ENCODE measurements around the gene TADA3. TPM values are rescaled to one million over a fixed set of nuclear protein-coding genes. Genes with fewer than 3 reads are reported as not detected.
A peak's percentile ranks its signal among the peaks of the same experiment; 100 is the strongest.

Gene TADA3
- total RNA-seq, 2 experiments from 2014 or later: 89.8 to 90.6 TPM

- DNase-seq (no peak), ATAC-seq (no peak)
- H3K36me3 Mint-ChIP-seq: peaks cover 56% of the 10 kb centered on the region
- peak overlapping the region; percentile 60 for H3K27ac Mint-ChIP-seq
- peaks cover 42% of the 10 kb centered on the region for H3K4me1 Mint-ChIP-seq
- CTCF ChIA-PET: no interaction called here
- H3K27me3 Mint-ChIP-seq: no peaks in the 10 kb centered on the region
- no peak overlapping the region for H3K4me3 Mint-ChIP-seq
- H3K9me3 Mint-ChIP-seq (ENCODE audit: low read depth): no peaks in the 10 kb centered on the region
Measured at GRCh38 chr3:9786825-9787669, 5.2 kb downstream of the TADA3 start.

- Mint-ChIP-seq H3K9me3 (ENCODE audit: low read depth) (no peaks in the 10 kb centered on the region), H3K4me3 (no peak overlapping the region), H3K36me3 (peaks cover 60% of the 10 kb centered on the region), H3K27ac (no peak overlapping the region), H3K4me1 (peaks cover 41% of the 10 kb centered on the region), H3K27me3 (no peaks in the 10 kb centered on the region)
- DNase-seq: no peak
- no peak for ATAC-seq
- CTCF ChIA-PET: no interaction called here
Measured at GRCh38 chr3:9786209-9786739, 6.0 kb downstream of the TADA3 start.

GRCh38 chr3:9785602-9786001, 6.7 kb downstream of the TADA3 start:
- no peak for DNase-seq
- Mint-ChIP-seq H3K9me3 (ENCODE audit: low read depth) (no peaks in the 10 kb centered on the region), H3K4me3 (no peak overlapping the region), H3K4me1 (peaks cover 41% of the 10 kb centered on the region), H3K36me3 (peaks cover 57% of the 10 kb centered on the region), H3K27me3 (no peaks in the 10 kb centered on the region), H3K27ac (peak overlapping the region; percentile 30)
- CTCF ChIA-PET: no interaction called here
- ATAC-seq: no peak

- no peaks in the 10 kb centered on the region for H3K27me3 Mint-ChIP-seq
- H3K4me3 Mint-ChIP-seq: no peak overlapping the region
- ATAC-seq (no peak), DNase-seq (no peak)
- CTCF ChIA-PET: no interaction called here
- H3K27ac Mint-ChIP-seq: no peak overlapping the region
- H3K36me3 Mint-ChIP-seq: peaks cover 57% of the 10 kb centered on the region
- H3K9me3 Mint-ChIP-seq (ENCODE audit: low read depth): no peaks in the 10 kb centered on the region
- H3K4me1 Mint-ChIP-seq: peaks cover 41% of the 10 kb centered on the region
Measured at GRCh38 chr3:9784965-9785364, 7.3 kb downstream of the TADA3 start.

GRCh38 chr3:9783954-9784353, 8.3 kb downstream of the TADA3 start:
- ATAC-seq: no peak
- CTCF ChIA-PET: interaction anchor here (0.9 kb wide), 1 partner anchor 15 kb away, joined by 3 read pairs; no protein-coding TSS in a partner anchor
- H3K36me3 Mint-ChIP-seq: peaks cover 50% of the 10 kb centered on the region

GRCh38 chr3:9782770-9783169, 9.5 kb downstream of the TADA3 start:
- H3K4me3 Mint-ChIP-seq: no peak overlapping the region
- H3K4me1 Mint-ChIP-seq: peaks cover 61% of the 10 kb centered on the region
- no peak for ATAC-seq
- H3K36me3 Mint-ChIP-seq: peaks cover 48% of the 10 kb centered on the region
- peak overlapping the region; percentile 66 for H3K27ac Mint-ChIP-seq
- H3K9me3 Mint-ChIP-seq (ENCODE audit: low read depth): no peaks in the 10 kb centered on the region
- CTCF ChIA-PET: interaction anchor here (1.1 to 1.9 kb wide), 4 partner anchors 8 to 150 kb away, joined by 3 to 10 read pairs (median 6); partner anchors contain the start of genes ARPC4 and TADA3
- no peak for DNase-seq
- no peaks in the 10 kb centered on the region for H3K27me3 Mint-ChIP-seq

More at GRCh38 chr3:9783954-9784353, 8.3 kb downstream of the TADA3 start:
- Mint-ChIP-seq H3K27ac (no peak overlapping the region), H3K4me1 (peaks cover 50% of the 10 kb centered on the region), H3K9me3 (ENCODE audit: low read depth) (no peaks in the 10 kb centered on the region), H3K27me3 (no peaks in the 10 kb centered on the region), H3K4me3 (no peak overlapping the region)
- no peak for DNase-seq

GRCh38 chr3:9781978-9782603, 10.2 kb downstream of the TADA3 start:
- ATAC-seq (no peak), DNase-seq (no peak)
- H3K9me3 Mint-ChIP-seq (ENCODE audit: low read depth): no peaks in the 10 kb centered on the region
- no peaks in the 10 kb centered on the region for H3K27me3 Mint-ChIP-seq
- H3K36me3 Mint-ChIP-seq: peaks cover 43% of the 10 kb centered on the region
- peaks cover 61% of the 10 kb centered on the region for H3K4me1 Mint-ChIP-seq
- no peak overlapping the region for H3K4me3 Mint-ChIP-seq
- CTCF ChIA-PET: interaction anchor here (1.1 to 1.9 kb wide), 4 partner anchors 9 to 151 kb away, joined by 3 to 10 read pairs (median 6); partner anchors contain the start of genes ARPC4 and TADA3
- H3K27ac Mint-ChIP-seq: peak overlapping the region; percentile 66

GRCh38 chr3:9781551-9781950, 10.7 kb downstream of the TADA3 start:
- no peaks in the 10 kb centered on the region for H3K9me3 Mint-ChIP-seq (ENCODE audit: low read depth)
- DNase-seq: no peak
- CTCF ChIA-PET: interaction anchor here (1.1 to 1.9 kb wide), 5 partner anchors 9 to 150 kb away, joined by 4 to 10 read pairs (median 7); partner anchors contain the start of genes ARPC4, OGG1 and TADA3
- H3K27ac Mint-ChIP-seq: peak overlapping the region; percentile 67
- H3K36me3 Mint-ChIP-seq: peaks cover 40% of the 10 kb centered on the region
- H3K4me1 Mint-ChIP-seq: peaks cover 59% of the 10 kb centered on the region
- H3K27me3 Mint-ChIP-seq: no peaks in the 10 kb centered on the region
- no peak for ATAC-seq
- no peak overlapping the region for H3K4me3 Mint-ChIP-seq

- H3K27me3 Mint-ChIP-seq: no peaks in the 10 kb centered on the region
- no peak for ATAC-seq
- no peak overlapping the region for H3K4me3 Mint-ChIP-seq
- peaks cover 57% of the 10 kb centered on the region for H3K4me1 Mint-ChIP-seq
- H3K9me3 Mint-ChIP-seq (ENCODE audit: low read depth): no peaks in the 10 kb centered on the region
- DNase-seq: no peak
- H3K36me3 Mint-ChIP-seq: peaks cover 36% of the 10 kb centered on the region
- peak overlapping the region; percentile 88 for H3K27ac Mint-ChIP-seq
- CTCF ChIA-PET: interaction anchor here (0.9 to 1.7 kb wide), 5 partner anchors 12 to 151 kb away, joined by 3 to 9 read pairs (median 7); partner anchors contain the start of genes ARPC4, OGG1 and TADA3
Measured at GRCh38 chr3:9780910-9781309, 11.4 kb downstream of the TADA3 start.

- Mint-ChIP-seq H3K9me3 (ENCODE audit: low read depth) (no peaks in the 10 kb centered on the region), H3K27me3 (no peaks in the 10 kb centered on the region), H3K27ac (peak overlapping the region; percentile 88), H3K36me3 (peaks cover 33% of the 10 kb centered on the region), H3K4me3 (peak overlapping the region; percentile 30), H3K4me1 (peaks cover 57% of the 10 kb centered on the region)
- CTCF ChIA-PET: interaction anchor here (0.9 to 1.7 kb wide), 5 partner anchors 13 to 152 kb away, joined by 3 to 9 read pairs (median 4); partner anchors contain the start of genes ARPC4, OGG1 and TADA3
- DNase-seq (no peak), ATAC-seq (peak; percentile 12)
Measured at GRCh38 chr3:9780458-9780812, 11.8 kb downstream of the TADA3 start.

- CTCF ChIA-PET: interaction anchor here (0.9 to 1.7 kb wide), 5 partner anchors 13 to 152 kb away, joined by 3 to 9 read pairs (median 4); partner anchors contain the start of genes ARPC4, OGG1 and TADA3
- ATAC-seq (peak; percentile 77), DNase-seq (peak; percentile 84)
- H3K9me3 Mint-ChIP-seq (ENCODE audit: low read depth): no peaks in the 10 kb centered on the region
- H3K4me1 Mint-ChIP-seq: peaks cover 57% of the 10 kb centered on the region
- H3K27ac Mint-ChIP-seq: peak overlapping the region; percentile 88
- H3K4me3 Mint-ChIP-seq: peak overlapping the region; percentile 30
- H3K27me3 Mint-ChIP-seq: no peaks in the 10 kb centered on the region
- H3K36me3 Mint-ChIP-seq: peaks cover 27% of the 10 kb centered on the region
Measured at GRCh38 chr3:9779721-9780457, 12.4 kb downstream of the TADA3 start.

GRCh38 chr3:9779075-9779593, 13.1 kb downstream of the TADA3 start:
- H3K36me3 Mint-ChIP-seq: peaks cover 24% of the 10 kb centered on the region
- no peaks in the 10 kb centered on the region for H3K27me3 Mint-ChIP-seq
- peak overlapping the region; percentile 88 for H3K27ac Mint-ChIP-seq
- DNase-seq: no peak
- ATAC-seq: no peak
- CTCF ChIA-PET: interaction anchor here (1.4 kb wide), 1 partner anchor 38 kb away, joined by 3 read pairs; no protein-coding TSS in a partner anchor
- no peak overlapping the region for H3K4me3 Mint-ChIP-seq
- peaks cover 57% of the 10 kb centered on the region for H3K4me1 Mint-ChIP-seq
- H3K9me3 Mint-ChIP-seq (ENCODE audit: low read depth): no peaks in the 10 kb centered on the region
